ENCODE measurements around the gene IKZF4. TPM values are rescaled to one million over a fixed set of nuclear protein-coding genes. Genes with fewer than 3 reads are reported as not detected.
"Not testable (repeated sequence)": the region's sequence is repeated elsewhere in the genome, so short reads cannot be mapped to it uniquely, and the experiment has no call there.

The IKZF4 gene
- polyA plus RNA-seq, 1 donor: 25.6 TPM

DNA sequence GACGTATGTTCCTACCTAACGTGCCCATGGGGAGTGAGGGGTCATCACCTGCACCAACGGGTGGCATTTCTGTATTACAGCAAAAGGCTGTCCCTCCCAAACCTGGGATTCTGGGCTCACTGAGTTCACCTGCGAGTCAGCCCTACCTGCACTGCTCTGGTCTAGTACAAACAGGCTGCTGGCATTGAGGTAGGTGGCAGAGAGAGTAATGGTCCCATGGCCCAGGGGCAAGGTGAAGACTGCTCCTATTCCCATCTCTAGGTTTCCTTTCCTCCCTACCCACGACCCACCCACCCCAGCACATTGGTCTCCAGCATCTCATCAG is 23.3 kb upstream of the IKZF4 start:
- no peak for DNase-seq

DNA sequence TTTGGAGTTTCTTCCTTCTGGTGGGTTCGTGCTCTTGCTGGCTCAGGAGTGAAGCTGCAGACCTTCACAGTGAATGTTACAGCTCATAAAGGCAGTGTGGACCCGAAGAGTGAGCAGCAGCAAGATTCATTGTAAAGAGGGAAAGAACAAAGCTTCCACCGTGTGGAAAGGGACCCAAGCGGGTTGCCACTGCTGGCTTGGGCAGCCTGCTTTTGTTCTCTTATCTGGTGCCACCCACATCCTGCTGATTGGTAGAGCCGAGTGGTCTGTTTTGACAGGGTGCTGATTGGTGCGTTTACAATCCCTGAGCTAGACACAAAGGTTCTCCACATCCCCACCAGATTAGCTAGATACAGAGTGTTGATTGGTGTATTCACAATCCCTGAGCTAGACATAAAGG is 21.3 kb upstream of the IKZF4 start:
- not testable (repeated sequence) for DNase-seq

DNA sequence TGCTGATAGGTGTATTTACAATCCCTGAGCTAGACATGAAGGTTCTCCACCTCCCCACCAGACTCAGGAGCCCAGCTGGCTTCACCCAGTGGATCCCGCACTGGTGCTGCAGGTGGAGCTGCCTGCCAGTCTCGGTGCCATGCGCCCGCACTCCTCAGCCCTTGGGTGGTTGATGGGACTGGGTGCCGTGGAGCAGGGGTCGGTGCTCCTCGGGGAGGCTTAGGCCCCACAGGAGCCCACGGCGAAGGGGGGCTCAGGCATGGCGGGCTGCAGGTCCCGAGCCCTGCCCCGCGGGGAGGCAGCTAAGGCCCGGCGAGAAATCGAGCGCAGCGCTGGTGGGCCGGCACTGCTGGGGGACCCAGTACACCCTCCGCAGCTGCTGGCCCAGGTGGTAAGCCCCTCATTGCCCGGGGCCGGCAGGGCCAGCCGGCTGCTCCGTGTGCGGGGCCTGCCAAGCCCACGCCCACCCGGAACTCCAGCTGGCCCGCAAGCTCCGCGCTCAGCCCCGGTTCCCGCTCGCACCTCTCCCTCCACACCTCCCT is 20.8 kb upstream of the IKZF4 start:
- DNase-seq: not testable (repeated sequence)

DNA sequence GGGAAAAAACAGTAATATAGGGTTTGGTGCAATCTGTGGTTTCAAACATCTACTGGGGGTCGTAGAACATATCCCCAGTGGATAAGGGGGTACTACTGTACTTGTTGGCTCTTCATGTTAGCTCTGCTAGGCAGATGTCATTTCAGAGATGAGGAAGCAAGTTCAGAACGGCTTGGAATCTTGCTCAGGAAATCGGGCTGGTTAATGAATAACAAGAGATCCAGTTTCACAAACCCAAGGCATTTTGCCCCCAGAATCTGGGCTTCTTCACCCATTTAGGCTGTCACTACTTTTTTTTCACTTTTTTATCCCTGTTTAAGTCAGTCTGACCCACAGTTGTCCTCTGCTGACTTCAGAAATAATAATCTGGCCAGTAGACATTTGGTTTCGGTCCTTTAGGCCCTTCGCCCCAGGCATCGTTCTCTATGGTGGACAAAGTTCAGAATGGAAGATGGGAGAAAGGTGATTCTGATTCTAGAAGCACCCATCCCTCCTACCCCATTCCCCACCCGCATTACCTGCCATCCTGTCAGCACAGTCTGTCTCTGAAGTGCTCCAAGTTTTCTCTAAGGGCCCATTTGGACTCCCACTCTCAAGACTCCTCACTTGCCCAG is 19.2 kb upstream of the IKZF4 start:
- DNase-seq: no peak

DNA sequence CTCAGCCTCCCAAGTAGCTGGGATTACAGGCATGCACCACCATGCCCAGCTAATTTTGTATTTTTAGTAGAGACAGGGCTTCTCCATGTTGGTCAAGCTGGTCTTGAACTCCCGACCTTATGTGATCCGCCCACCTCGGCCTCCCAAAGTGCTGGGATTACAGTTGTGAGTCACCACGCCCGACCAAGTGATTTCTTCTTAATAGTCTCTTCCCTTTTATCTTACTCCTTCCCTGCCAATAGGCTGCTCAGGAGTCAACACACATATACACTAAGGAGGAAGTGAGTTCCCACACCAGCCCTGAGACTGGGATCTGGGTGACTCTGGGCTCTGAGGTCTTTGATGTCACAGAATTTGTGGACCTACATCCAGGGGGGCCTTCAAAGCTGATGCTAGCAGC is 17.5 kb upstream of the IKZF4 start:
- not testable (repeated sequence) for DNase-seq

DNA sequence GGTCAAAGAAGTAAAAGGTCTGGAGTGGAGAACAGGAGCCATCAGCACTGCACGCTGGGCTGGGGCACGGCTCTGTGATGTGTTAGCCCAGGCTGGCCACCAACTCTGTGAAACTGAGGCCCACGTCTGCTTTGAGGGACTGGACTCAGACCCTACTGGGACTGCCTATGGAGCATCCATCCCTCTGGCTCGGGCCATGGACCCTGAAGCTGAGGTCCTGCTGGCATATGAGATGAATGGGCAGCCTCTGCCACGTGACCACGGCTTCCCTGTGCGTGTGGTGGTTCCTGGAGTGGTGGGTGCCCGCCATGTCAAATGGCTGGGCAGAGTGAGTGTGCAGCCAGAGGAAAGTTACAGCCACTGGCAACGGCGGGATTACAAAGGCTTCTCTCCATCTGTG is 16.6 kb upstream of the IKZF4 start:
- no peak for DNase-seq

DNA sequence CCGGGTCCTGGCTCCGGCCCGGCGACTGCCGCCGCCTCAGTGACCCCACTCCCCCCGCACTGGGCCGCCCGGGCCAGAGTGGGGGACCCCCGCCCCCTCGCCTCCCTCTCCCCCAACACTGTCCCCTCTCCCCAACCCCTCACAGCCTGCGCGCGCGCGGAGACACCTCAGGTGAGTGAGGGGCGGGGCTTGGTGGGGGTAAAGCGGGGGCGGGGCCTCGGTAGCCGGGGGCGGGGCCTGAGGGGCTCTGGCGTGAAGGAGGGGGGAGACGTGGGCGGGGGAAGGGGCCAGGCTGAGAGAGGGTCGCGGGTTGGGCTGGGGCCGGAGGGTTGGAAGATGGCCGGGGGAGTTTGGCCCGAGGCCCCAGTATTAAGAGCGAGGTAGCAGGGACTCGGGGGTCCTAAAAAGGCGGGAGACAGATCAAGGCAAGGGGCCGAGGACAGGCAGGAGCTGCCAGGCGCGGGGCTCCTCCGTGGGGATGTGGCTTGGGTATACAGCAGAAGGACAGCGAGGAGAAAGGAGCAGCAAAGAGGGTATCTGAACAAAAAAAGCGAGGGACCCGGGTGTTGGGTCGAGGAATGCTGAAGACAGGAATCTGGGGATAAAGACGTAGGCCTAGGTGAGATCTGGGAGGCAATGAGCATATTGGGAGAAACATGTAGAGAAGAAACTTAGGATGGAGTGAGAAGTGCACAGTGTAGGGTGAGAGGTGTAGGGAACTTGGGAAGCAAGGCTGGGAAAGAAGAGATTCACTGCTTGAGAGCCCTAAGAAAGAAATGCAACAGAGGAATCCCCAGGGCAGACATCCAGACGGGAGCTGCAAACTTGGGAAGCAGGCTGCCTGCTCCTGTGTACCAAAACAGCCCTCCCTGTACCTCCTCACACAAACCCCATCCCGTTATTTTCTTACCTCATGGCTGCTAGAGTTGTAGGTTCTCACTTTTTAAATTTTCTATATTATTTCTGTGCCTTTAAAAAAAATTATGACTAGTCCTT is 13.0 kb upstream of the IKZF4 start:
- peak; percentile 71 for DNase-seq

DNA sequence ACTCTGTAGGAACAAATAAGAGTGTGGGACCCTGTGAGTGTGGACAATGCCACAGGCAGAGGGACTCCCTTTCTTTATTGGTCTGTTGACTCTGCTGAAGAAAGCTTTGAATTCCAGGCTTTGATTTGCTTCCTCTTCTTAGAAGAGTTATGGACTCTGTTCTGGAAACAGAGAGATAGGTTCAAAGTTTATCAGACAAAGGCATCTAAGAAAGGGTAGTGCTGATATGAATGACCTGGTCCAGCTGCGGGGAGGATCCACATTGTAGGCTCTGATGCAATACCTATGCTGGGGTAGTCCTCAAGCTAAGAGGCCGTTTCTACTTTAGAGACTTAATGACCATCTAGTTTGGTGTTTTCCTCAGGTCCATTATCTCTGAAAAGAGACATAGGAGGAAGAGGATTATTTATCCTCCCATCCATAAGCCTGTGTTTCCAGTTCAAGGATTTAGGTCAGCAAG is 10.7 kb upstream of the IKZF4 start:
- DNase-seq: no peak

DNA sequence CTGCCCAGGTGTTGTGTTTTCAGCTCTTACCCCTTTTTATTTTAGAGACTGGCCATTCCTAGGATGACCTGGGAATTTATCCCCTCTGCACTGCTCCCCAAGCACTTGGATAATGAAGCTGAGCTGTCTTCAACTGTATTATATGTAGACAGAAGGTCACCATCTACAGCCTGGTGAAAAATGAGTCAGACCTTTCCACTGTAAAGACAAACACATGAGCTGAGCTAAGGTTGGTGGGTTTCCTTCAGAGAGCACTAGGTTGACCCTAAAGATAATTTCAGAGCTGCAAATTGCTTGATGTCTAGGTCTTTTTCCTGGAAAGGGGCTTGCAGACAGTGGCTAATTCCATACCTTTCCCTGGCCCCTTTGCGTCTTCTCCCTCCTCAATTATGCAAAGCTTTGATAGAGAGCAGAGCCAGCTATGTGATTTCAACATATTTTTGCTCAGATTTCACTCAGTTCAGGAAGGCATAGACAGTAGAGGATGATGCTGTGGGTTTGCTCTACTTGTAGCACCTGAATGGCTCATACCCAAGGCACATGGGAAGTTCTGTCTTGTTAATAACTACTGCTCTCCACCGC is 9.2 kb upstream of the IKZF4 start:
- no peak for DNase-seq

DNA sequence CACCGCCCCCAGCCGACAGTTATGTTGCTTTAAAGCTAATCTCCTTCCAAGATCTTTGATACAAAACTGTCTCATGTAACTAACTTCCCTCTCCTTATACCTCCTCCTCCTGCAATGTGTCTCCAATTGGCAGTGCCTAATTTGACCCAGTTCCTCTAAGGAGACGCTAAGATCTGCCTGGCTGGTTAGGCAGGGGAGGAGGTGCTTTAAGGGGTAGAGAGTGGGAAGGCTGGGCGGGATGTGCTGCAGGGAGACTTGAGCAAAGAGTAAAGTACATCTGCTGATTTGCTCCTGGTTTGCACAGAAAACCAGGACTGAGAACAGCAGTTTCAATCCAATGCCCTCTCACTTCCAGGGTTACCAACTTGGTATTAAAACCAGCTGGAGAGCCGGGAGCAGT is 7.4 kb upstream of the IKZF4 start:
- no peak for DNase-seq

DNA sequence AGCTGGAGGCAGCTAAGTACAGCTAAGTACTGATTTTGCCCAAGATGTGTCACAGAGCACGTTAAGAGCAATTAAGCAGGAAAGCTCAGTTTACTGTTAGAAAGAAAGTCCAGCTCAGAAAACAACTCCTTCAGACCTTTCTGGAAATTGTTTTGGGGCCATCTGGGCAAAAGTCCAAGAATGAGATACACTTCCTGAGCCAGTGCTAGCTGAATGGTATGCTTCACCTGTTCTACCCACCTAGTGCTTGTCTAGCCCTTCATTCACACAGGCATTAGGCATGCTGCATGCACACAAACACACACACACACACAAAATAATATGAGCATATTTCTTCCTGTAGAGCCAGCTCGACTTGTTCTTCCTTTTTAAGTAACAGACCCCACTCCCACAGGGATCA is 6.6 kb upstream of the IKZF4 start:
- DNase-seq: peak; percentile 73

DNA sequence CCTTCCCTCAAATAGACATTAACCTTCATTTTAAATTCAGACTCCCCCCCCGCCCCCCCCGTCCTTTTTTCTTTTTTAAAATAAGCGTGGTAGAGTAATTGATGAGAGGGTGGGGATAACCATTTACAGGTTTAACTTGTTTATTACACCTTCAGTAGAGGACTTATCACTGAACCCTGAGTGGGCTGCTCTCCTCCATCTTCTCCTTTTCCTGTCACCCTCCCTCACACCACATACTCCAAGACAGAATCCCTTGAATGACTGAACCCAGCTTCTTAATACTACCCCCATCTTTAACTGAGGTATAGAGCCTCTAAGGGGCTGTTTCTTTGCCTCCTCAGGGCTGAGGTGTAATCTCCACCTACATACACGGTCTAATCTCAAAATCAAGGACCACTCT is 3.7 kb upstream of the IKZF4 start:
- DNase-seq: no peak

DNA sequence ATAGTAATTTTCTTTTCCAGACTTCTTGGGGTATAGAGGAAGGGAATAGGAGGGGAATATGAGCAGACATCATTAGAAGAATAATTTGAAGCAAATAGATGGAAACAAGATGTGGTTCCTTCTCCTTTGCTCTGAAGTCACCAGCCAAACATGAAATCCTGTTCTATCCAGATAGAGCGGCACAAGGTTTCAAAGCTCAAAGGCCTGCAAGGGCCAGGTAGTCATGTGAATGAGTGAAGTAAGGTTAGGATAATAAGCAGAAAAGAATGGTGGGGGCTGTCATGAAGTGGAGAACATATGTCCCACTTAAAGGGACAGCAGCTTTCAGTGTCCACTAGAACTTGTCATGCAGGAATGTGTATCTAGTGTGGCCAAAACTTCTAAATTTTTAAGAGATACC is 2.5 kb upstream of the IKZF4 start:
- no peak for DNase-seq

DNA sequence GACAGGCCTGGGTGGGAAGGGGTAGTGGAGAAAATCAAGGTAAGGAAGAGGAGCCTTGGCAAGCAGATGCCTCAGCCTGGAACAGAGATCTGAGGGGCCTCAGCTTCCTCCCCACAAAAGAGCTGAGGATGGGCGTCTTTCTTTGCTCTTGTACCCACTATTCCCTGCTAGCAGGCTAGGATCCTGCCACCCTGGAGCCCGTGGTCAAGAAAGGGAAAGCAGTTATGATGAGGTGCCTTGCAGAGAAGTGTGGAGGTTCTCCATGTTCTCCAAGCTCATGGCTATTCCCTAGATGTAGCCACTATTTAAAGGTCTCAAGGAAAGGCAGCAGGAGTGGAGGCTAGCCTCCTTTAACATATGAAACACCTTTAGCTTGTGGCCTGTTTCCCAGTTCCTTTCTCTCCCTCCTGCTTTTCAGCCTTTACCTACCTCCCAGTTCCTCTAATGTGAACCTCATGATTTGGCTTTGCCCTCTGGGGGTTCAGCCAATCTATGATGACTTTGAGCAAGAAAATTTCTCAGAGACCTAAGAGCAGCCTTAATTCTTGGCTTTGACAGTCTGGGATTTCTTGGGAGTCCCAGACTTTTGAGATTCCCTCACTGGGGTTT is 1.1 kb downstream of the IKZF4 start:
- no peak for DNase-seq

DNA sequence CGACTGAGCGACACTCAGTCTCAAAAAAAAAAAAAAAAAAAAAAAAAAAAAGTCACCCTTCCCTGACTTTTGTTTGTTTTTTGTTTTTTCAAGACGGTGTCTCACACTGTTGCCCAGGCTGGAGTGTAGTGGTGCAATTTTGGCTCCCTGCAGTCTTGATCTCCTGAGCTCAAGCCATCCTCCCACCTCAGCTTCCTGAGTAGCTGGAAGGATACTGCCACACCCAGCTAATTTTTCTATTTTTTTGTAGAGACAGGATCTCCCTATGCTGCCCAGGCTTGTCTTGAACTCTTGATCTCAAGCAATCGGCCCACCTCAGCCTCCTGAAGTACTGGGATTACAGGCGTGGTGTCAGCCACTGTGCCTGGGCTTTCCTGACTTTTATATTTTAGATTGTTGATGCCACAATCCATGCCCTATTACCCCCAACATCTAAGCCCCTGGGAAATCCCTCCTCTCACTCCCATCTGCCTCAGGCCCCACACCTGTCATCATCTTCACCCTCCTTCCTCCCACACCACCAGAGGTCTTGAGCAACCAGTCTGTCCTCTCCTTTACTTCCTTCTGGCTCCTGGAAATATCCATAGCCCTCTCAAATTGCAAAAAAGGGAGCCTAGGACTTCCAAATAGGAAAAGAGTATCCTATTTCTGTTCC is 7.8 kb downstream of the IKZF4 start:
- no peak for DNase-seq

DNA sequence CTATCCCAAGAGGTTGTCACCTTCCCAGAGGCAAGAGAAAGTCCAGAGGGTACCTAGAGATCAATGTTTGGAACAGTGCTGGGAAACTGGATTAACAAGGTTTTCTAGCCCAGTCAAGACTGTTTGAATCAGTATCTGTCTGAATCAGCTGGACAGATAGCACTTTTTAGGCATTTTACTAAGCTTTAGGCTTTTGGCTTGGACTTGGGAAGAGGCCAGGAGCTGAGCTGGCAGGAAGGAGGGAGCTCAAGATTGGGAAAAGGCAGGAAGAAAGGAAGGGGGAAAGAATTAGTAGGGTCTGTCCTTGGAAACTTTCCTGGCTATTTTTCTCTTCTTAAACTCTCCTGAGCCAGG is 8.3 kb downstream of the IKZF4 start:
- DNase-seq: no peak

DNA sequence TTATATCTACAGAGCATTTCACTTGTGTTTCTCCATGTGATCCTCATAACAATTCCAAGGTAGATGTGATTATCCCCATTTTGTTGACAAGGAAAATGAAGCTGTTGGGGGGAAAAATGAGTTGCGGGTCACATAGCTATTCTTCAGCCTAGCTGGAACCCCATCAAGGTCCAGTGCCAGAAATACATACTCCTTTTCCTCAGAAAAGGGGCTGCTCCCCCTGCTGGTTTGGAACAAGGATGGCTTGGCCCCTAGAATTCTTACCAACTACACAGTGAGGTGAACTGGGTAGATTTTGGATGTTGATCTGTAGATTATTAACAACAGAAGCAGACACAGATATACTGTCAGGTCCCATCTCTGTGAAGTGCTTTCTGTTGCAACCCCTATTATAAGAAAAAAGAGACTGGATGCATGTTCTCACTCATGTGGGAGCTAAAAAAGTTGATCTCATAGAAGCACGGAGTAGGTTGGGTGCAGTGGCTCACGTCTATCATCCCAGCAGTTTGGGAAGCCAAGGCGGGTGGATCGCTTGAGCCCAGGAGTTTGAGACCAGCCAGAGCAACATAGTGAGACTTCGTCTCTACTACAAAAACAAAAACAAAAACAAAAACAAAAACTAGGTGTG is 8.9 kb downstream of the IKZF4 start:
- DNase-seq: no peak

DNA sequence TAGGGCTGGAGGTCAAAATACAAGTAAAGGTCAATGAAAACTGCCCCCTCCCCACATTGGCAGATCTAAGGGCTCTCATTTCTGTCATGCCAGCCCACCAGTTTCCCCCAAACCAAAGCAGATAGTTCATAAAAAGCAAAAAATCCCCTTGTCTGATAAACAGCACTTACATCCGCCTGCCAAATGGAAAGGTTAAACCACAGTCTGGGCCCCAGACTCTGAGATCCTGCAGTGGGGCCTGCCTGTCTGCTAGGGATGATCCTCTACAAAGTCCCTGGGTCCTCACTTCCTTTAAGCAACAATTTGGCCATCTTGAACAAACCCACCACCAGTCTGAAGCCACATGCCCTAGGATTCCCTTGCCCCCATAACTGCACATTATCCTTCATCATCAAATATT is 11.1 kb downstream of the IKZF4 start:
- no peak for DNase-seq

DNA sequence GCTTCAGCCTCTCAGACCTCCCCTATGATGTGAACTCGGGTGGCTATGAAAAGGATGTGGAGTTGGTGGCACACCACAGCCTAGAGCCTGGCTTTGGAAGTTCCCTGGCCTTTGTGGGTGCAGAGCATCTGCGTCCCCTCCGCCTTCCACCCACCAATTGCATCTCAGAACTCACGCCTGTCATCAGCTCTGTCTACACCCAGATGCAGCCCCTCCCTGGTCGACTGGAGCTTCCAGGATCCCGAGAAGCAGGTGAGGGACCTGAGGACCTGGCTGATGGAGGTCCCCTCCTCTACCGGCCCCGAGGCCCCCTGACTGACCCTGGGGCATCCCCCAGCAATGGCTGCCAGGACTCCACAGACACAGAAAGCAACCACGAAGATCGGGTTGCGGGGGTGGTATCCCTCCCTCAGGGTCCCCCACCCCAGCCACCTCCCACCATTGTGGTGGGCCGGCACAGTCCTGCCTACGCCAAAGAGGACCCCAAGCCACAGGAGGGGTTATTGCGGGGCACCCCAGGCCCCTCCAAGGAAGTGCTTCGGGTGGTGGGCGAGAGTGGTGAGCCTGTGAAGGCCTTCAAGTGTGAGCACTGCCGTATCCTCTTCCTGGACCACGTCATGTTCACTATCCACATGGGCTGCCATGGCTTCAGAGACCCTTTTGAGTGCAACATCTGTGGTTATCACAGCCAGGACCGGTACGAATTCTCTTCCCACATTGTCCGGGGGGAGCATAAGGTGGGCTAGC is 13.9 kb downstream of the IKZF4 start:
- no peak for DNase-seq

DNA sequence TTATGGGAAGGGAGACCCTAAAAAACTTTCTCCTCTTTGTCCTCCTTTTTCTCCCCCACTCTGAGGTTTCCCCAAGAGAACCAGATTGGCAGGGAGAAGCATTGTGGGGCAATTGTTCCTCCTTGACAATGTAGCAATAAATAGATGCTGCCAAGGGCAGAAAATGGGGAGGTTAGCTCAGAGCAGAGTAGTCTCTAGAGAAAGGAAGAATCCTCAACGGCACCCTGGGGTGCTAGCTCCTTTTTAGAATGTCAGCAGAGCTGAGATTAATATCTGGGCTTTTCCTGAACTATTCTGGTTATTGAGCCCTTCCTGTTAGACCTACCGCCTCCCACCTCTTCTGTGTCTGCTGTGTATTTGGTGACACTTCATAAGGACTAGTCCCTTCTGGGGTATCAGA is 16.3 kb downstream of the IKZF4 start:
- no peak for DNase-seq
